Measurements from ENCODE around the gene MORC3. TPM values are rescaled to one million over a fixed set of nuclear protein-coding genes. Genes with fewer than 3 reads are reported as not detected.

MORC3 gene
- polyA plus RNA-seq, 1 donor (not counting 4 experiments of a cell fraction or from before 2014, with no cell fraction given), result 38.1 TPM

DNA sequence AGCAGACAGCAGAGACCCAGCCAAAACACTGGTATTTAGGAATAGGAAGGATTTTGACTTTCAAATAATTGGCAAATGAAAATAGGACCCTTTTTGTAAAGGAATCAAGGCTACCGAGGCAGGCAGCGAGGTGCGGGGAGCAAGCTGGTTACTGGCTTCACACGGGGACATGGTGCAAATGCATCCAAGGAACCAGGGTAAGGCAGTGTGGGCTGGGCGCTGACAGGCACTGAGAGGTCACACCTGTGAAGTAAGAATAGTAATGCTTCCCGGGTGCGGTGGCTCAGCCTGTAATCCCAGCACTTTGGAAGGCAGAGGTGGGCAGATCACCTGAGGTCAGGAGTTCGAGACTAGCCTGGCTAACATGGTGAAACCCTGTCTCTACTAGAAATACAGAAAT is 80.7 kb downstream of the MORC3 start:
- Histone ChIP-seq H3K9ac (ENCODE audit: control insufficient read depth, extremely low read depth, insufficient read depth, low read length) (no peak overlapping the region), H4K20me1 (ENCODE audit: control insufficient read depth, extremely low read depth, insufficient read depth, low read length) (no peaks in the 10 kb centered on the region), H3K79me2 (ENCODE audit: control insufficient read depth, insufficient read depth, low read length) (no peaks in the 10 kb centered on the region), H3K4me1 (ENCODE audit: control insufficient read depth, extremely low read depth, insufficient read depth, low read length) (no peaks in the 10 kb centered on the region), H3K4me3 (ENCODE audit: control insufficient read depth in 2 of 3, extremely low read depth in 1 of 3, insufficient read depth in 2 of 3, low read depth in 1 of 3, low read length in 3 of 3) (no peak overlapping the region), H3K27ac (ENCODE audit: control insufficient read depth, insufficient read depth, low read length) (no peak overlapping the region), H3K4me2 (ENCODE audit: control insufficient read depth, extremely low read depth, insufficient read depth, low read depth, low read length) (no peak overlapping the region), H3K9me1 (ENCODE audit: control insufficient read depth, extremely low read depth, insufficient read depth, low read length) (no peaks in the 10 kb centered on the region), H3K27me3 (ENCODE audit: control insufficient read depth, extremely low read depth, insufficient read depth, low read length) (no peaks in the 10 kb centered on the region), H3K9me3 (ENCODE audit: control insufficient read depth, low read depth, low read length) (no peaks in the 10 kb centered on the region), H3K36me3 (ENCODE audit: control insufficient read depth in 2 of 2, extremely low read depth in 1 of 2, insufficient read depth in 2 of 2, low read length in 2 of 2) (peaks cover 3 to 10% of the 10 kb centered on the region in 2 experiments), H2AFZ (ENCODE audit: control insufficient read depth, low read length) (no peak overlapping the region)
- no peak for TF ChIP-seq CTCF (optimal IDR thresholded peaks at IDR 0.05 in 1 of 3, IDR thresholded peaks at IDR 0.05 in 1 of 3, conservative IDR thresholded peaks at IDR 0.05 in 1 of 3; ENCODE audit: extremely low read depth in 1 of 3, insufficient read depth in 2 of 3, low read length in 3 of 3)
- TF ChIP-seq EZH2 (IDR thresholded peaks at IDR 0.05; ENCODE audit: low read length), result no peak
- FAIRE-seq (no peak), DNase-seq (ENCODE audit: low read depth, low spot score) (no peak)
- dilution Hi-C loops (cut with MboI; ENCODE audit: extremely low pct_ligation_motif_present, low sequenced_read_pairs), result no loop called here

DNA sequence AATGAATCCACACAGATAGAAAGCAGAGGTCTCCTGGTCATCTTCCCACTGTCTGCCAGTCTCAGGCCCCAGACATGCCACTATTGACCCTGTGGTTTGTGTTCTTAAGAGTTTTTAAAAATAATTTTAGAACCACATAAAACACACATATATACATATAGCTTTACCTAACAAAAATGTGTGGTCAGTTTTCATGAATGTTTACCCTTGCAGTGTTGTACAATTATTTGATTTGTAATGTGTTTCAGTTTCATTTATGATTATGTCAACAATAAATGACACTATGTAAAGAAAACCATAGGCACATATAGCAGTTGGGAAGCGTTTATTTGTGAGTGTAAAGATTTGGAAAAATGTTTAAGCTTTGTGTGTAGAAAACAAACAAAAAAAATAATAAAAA is 82.3 kb downstream of the MORC3 start:
- no peaks in the 10 kb centered on the region for H4K20me1 ChIP-seq (ENCODE audit: control insufficient read depth, extremely low read depth, insufficient read depth, low read length)
- no peaks in the 10 kb centered on the region for H3K9me1 ChIP-seq (ENCODE audit: control insufficient read depth, extremely low read depth, insufficient read depth, low read length)
- H3K27ac ChIP-seq (ENCODE audit: control insufficient read depth, insufficient read depth, low read length), result no peak overlapping the region
- dilution Hi-C loops (cut with MboI; ENCODE audit: extremely low pct_ligation_motif_present, low sequenced_read_pairs), result no loop called here
- no peak overlapping the region for H3K9ac ChIP-seq (ENCODE audit: control insufficient read depth, extremely low read depth, insufficient read depth, low read length)
- no peaks in the 10 kb centered on the region for H3K4me1 ChIP-seq (ENCODE audit: control insufficient read depth, extremely low read depth, insufficient read depth, low read length)
- H2AFZ ChIP-seq (ENCODE audit: control insufficient read depth, low read length), result no peak overlapping the region
- peaks cover 3 to 10% of the 10 kb centered on the region in 2 experiments for H3K36me3 ChIP-seq (ENCODE audit: control insufficient read depth in 2 of 2, extremely low read depth in 1 of 2, insufficient read depth in 2 of 2, low read length in 2 of 2)
- H3K79me2 ChIP-seq (ENCODE audit: control insufficient read depth, insufficient read depth, low read length), result no peaks in the 10 kb centered on the region
- no peaks in the 10 kb centered on the region for H3K9me3 ChIP-seq (ENCODE audit: control insufficient read depth, low read depth, low read length)
- no peak for FAIRE-seq
- no peak overlapping the region for H3K4me3 ChIP-seq (ENCODE audit: control insufficient read depth in 2 of 3, extremely low read depth in 1 of 3, insufficient read depth in 2 of 3, low read depth in 1 of 3, low read length in 3 of 3)
- H3K4me2 ChIP-seq (ENCODE audit: control insufficient read depth, extremely low read depth, insufficient read depth, low read depth, low read length), result no peak overlapping the region
- no peaks in the 10 kb centered on the region for H3K27me3 ChIP-seq (ENCODE audit: control insufficient read depth, extremely low read depth, insufficient read depth, low read length)
- no peak for DNase-seq (ENCODE audit: low read depth, low spot score)
- TF ChIP-seq CTCF (optimal IDR thresholded peaks at IDR 0.05 in 1 of 3, IDR thresholded peaks at IDR 0.05 in 1 of 3, conservative IDR thresholded peaks at IDR 0.05 in 1 of 3; ENCODE audit: extremely low read depth in 1 of 3, insufficient read depth in 2 of 3, low read length in 3 of 3) (no peak), EZH2 (IDR thresholded peaks at IDR 0.05; ENCODE audit: low read length) (no peak)

All from keratinocyte (primary cell).